Measurements from ENCODE around the gene CCDC61. TPM values are rescaled to one million over a fixed set of nuclear protein-coding genes. Genes with fewer than 3 reads are reported as not detected.

CCDC61 gene
- total RNA-seq, 1 experiment from 2014 or later: 16.9 TPM

DNA sequence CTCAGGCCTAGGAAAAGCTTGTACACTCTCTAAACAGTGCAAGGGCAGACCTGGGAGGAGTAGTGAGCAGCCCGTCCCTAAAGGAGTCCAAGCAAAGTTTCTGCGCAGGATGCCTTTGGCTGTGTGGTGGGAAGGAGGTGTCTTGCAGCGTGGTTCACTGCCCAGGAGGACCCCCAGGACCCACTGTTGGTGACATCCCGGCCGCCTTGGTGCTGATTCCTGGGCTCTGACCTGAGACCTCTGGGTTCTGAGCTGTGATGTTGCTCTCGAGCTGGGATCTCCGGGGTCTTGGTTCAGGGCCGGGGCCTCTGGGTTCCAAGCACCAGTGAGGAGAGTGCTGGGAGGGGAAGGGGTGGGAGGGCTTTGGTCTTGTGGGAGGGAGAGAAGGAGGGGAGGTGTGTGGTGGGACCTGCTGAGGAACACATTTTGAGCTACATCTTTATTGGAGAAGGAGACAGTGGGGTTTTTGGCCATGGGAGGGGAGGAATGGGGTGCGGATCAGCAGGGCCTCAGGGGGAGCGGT lies 23.5 kb downstream of the CCDC61 start:
- Mint-ChIP-seq H3K4me3 (no peak overlapping the region), H3K36me3 (ENCODE audit: insufficient read depth in 1 of 3, low read depth in 3 of 3) (peaks cover 0 to 7% (median 2%) of the 10 kb centered on the region in 3 experiments; a peak in 3 of 7 replicates), H3K27ac (no peak overlapping the region), H3K27me3 (ENCODE audit: low read depth) (peaks cover 20% of the 10 kb centered on the region), H3K4me1 (peaks cover 26 to 37% of the 10 kb centered on the region in 2 experiments), H3K9me3 (no peaks in the 10 kb centered on the region; a peak in 1 of 5 replicates)
- no peak overlapping the region for H2BK5ac ChIP-seq (ENCODE audit: insufficient read length, low read length)
- no peak overlapping the region for H2AFZ ChIP-seq (ENCODE audit: low read length)
- H3K18ac ChIP-seq (ENCODE audit: insufficient read length, low read depth, low read length): no peak overlapping the region
- H3K27me3 ChIP-seq (ENCODE audit: insufficient read depth, low read length): peaks cover 7% of the 10 kb centered on the region; the same call in 1 of the 2 replicates
- no peak overlapping the region for H4K8ac ChIP-seq (replicated peaks; ENCODE audit: insufficient read length, low read depth, low read length)
- H3K4ac ChIP-seq (ENCODE audit: low read depth, low read length): no peak overlapping the region
- no peak overlapping the region for H2BK20ac ChIP-seq (ENCODE audit: low read depth, low read length, poor library complexity, severe bottlenecking)
- no peak overlapping the region for H3K4me2 ChIP-seq (ENCODE audit: insufficient read depth, insufficient read length, low read length)
- DNase-seq: no peak
- H3K79me2 ChIP-seq (ENCODE audit: insufficient read depth, low read length): no peaks in the 10 kb centered on the region
- no peak overlapping the region for H4K91ac ChIP-seq (ENCODE audit: insufficient read length, low read depth, low read length)
- no peak overlapping the region for H3K56ac ChIP-seq (ENCODE audit: insufficient read length, low read depth, low read length)
- H3K14ac ChIP-seq (ENCODE audit: insufficient read depth, low read length): no peak overlapping the region; the same call in 1 of the 2 replicates
- TF ChIP-seq, protein P1, sequence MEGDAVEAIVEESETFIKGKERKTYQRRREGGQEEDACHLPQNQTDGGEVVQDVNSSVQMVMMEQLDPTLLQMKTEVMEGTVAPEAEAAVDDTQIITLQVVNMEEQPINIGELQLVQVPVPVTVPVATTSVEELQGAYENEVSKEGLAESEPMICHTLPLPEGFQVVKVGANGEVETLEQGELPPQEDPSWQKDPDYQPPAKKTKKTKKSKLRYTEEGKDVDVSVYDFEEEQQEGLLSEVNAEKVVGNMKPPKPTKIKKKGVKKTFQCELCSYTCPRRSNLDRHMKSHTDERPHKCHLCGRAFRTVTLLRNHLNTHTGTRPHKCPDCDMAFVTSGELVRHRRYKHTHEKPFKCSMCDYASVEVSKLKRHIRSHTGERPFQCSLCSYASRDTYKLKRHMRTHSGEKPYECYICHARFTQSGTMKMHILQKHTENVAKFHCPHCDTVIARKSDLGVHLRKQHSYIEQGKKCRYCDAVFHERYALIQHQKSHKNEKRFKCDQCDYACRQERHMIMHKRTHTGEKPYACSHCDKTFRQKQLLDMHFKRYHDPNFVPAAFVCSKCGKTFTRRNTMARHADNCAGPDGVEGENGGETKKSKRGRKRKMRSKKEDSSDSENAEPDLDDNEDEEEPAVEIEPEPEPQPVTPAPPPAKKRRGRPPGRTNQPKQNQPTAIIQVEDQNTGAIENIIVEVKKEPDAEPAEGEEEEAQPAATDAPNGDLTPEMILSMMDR (conservative IDR thresholded peaks at IDR 0.05): no peak
- H3T11ph ChIP-seq (ENCODE audit: low read length): no peak overlapping the region
- peaks cover 17% of the 10 kb centered on the region for H3K23me2 ChIP-seq (ENCODE audit: insufficient read length, low read depth, low read length, poor library complexity, severe bottlenecking)
- no peak overlapping the region for H3K27ac ChIP-seq (ENCODE audit: insufficient read length, low read depth, low read length)
- H3K9me3 ChIP-seq (ENCODE audit: control insufficient read depth, low read depth, low read length): no peaks in the 10 kb centered on the region
- no peaks in the 10 kb centered on the region for H3K4me1 ChIP-seq (ENCODE audit: insufficient read depth, low read length)
- no peak overlapping the region for H4K5ac ChIP-seq (ENCODE audit: insufficient read length, low read depth, low read length)
- H4K20me1 ChIP-seq (ENCODE audit: control insufficient read depth, insufficient read depth, insufficient read length): no peaks in the 10 kb centered on the region
- no peak overlapping the region for H2AK5ac ChIP-seq (ENCODE audit: insufficient read length, low read length)
- no peaks in the 10 kb centered on the region for H3K79me1 ChIP-seq (ENCODE audit: insufficient read depth, low read depth, low read length, poor library complexity, severe bottlenecking)
- no peak overlapping the region for H2BK120ac ChIP-seq (ENCODE audit: low read depth, low read length, poor library complexity, severe bottlenecking)
- H2BK15ac ChIP-seq (ENCODE audit: low read depth, low read length): no peak overlapping the region
- no peak overlapping the region for H2BK12ac ChIP-seq (ENCODE audit: insufficient read length, low read depth, low read length)
- WGBS (ENCODE audit: extremely low coverage, insufficient read length, low lambda C conversion rate): no CpG with 5 or more reads among the region's 10 CpGs
- no peak overlapping the region for H3K23ac ChIP-seq (ENCODE audit: insufficient read length, low read depth, low read length)
- no peak overlapping the region for H3K9ac ChIP-seq (ENCODE audit: extremely low read depth, insufficient read length, low read length)
